CMK (cell line): Measurements from ENCODE around the gene MAMDC2.
"Not testable (repeated sequence)": the region's sequence is repeated elsewhere in the genome, so short reads cannot be mapped to it uniquely, and the experiment has no call there.

Experiments
- DNase-seq: peaks from one replicate; pipeline ENCODE4 v3.0.0-alpha.2; 2010; ENCODE audit warnings: low read depth

The MAMDC2 gene

DNA sequence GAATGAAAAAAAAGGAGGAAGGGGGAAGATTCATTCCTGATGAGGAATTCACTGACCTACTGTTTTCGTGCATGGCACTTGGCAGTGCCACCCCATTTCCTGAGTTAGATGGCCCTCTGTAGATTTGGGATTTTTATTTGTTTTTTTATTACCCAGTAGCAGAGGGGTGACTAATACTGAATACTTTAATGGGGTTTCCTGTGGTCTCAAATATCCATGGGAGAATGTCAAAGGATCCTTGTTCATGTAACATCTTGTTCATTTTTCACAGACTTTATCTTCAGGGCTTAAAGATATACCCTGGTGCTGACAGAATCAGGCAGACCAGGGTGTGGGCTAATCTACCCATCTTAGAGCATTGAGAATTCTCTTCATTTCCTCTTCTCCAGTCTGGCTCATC is 93.0 kb downstream of the MAMDC2 start:
- no peak for DNase-seq

GRCh38 chr9:70137577-70137976 is 93.9 kb downstream of the MAMDC2 start:
- DNase-seq = no peak

- no peak for DNase-seq
Observed at GRCh38 chr9:70142101-70142500, 98.5 kb downstream of the MAMDC2 start.

DNA sequence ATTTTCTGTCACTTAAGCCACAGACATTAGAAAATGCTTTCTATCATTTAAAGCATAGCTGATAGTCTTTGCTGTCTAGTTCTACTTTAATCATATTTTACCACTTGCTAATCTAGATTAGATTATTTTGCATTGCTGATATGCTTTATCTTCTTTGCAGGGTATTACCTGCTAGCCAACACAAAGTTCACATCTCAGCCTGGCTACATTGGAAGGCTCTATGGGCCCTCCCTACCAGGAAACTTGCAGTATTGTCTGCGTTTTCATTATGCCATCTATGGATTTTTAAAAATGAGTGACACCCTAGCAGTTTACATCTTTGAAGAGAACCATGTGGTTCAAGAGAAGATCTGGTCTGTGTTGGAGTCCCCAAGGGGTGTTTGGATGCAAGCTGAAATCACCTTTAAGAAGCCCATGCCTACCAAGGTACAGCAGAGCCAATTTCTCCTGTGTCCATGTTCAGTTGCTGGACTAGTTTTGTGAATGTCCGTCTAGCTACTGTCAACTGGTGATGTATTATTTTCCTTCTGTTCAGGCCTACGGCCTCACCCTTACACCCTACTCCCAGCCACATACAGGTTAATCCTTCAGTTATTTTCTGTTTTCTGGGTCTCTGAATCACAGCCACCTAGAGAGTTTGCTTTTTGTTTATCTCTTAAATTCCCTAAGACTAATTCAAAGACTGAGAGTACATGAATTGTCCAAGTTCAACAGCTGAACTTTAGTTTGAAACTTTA is 99.9 kb downstream of the MAMDC2 start:
- no peak for DNase-seq

DNA sequence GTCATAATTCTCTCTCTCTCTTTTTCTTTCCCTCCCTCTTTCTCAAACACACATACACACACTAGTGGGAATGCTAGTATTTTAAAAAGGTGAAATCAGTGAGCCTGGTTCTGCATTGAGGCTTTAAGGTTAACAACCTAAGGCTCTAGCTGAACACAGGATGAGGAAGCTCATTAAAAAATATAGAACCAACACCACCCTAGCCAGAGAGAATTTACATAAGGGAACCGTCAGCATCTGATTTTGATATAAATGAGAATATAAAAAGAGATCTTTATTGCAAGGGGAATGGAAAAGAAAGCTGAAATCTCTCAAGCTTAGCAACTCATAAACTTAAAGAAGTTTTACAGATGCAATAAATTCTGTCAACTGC is 100.5 kb downstream of the MAMDC2 start:
- DNase-seq = no peak

- no peak for DNase-seq
Observed at GRCh38 chr9:70145981-70146380, 102.3 kb downstream of the MAMDC2 start.

- no peak for DNase-seq
Observed at GRCh38 chr9:70147196-70147595, 103.5 kb downstream of the MAMDC2 start.

DNA sequence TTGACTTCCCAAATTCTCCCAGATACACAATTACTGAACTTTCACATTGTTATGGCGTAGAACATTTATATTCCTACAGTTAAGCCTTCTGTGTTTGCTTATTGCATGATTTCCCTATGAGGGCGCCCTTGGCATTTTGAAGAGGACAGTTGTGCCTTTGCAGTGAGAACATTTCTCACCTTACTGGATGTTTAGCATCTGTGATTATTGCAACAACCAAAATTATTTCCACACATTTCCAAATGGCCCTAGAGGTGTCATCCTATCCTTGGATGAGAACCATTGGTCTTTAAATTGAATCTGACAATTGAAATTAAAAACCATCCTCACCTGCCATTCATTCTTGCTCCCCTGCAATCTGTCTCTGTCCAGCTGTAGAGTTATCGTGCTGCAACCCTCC is 104.0 kb downstream of the MAMDC2 start:
- DNase-seq = no peak

GRCh38 chr9:70152350-70152749 is 108.7 kb downstream of the MAMDC2 start:
- no peak for DNase-seq

DNA sequence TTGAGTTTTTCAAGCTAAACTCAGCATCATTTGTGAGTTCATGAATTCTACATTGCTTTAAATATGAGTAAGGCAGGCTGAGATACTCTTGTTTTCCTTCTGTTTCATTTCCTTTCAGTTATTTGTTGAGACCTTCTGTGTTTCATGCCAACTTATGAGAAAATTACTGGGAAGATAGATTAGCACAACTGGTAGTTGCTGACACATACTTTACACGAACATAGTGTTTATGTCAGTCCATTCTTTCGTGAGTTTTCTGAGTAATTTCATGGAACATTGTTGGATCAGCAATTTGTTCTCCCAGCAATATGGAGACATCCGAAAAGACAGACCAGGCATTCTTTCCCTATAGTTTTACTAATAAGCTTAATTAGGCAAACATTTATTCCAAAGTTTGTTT is 113.1 kb downstream of the MAMDC2 start:
- no peak for DNase-seq

DNA sequence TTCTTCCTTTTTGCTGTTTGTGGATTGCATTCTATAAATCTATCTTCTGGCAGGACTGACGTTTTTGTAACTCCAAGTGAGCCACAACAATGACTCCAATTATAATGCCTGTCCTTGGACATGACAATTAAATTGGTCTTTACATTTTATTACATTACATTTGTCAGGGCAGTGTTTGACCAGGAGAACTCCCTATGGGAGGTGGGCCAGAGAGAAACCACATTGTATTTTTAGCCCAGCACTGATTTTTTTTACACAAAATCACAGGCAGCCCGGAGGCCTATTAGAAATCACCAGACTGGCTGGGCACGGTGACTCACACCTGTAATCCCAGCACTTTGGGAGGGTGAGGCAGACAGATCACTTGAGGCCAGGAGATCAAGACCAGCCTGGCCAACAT is 116.0 kb downstream of the MAMDC2 start:
- DNase-seq = no peak

DNA sequence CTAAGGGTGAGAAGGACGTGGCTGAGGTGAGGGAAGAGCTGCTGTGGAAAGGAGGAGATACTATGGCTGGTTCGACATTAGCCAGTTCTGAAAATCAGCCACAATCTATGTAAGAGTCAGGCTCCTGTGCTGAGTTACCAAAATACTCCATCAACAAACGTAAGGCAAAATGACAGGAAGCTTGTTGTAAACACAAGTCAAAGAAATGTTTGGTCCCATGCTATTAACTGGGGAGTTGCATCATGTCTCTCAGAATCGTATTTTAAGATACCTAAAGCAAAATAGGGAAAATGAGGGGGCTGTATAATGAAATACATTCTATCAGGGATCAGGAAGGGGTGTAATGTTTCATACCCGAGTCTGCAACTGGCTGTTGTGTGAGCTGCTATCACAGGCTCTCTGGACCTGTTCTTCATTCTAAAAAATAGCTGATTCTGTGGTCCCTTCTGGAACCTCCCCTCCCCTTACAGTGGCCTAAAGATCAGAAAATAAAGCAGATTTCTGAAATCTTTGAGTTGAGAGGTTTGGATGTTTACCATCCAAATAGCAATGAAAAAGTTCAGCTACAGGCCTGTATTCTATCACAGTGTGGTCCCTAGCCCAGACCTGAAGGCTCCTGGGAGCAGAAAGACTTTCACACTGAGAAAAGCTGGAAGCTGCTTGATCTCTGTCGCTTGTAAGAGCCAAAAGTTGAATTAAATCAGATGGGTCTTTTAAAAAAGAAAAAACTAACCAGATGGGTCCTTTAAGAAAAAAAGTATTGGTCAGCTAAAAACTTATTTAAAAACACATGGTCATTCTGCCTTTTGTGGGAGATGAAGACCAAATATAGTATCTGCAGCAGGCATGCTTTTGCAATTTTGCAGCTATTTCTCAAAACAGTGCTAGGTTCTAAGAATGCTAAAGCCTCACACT is 117.3 kb downstream of the MAMDC2 start:
- DNase-seq = no peak

- no peak for DNase-seq
Observed at GRCh38 chr9:70165006-70165602, 121.5 kb downstream of the MAMDC2 start.

DNA sequence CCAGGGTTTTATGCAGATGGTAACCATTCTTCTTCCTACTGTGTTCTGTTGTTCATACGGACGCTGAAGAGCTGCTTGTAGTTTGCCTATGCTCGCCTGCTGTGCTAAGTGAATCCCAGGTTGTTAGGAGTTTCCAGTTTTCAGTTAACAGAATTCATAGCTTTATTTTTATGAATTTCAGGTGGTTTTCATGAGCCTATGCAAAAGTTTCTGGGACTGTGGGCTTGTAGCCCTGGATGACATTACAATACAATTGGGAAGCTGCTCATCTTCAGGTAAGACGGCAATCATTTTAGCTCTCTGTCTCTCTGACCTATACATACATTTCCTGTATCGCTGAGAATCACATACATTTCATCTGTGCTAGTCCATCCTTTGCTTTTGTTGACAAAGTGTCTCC is 124.9 kb downstream of the MAMDC2 start:
- no peak for DNase-seq

DNA sequence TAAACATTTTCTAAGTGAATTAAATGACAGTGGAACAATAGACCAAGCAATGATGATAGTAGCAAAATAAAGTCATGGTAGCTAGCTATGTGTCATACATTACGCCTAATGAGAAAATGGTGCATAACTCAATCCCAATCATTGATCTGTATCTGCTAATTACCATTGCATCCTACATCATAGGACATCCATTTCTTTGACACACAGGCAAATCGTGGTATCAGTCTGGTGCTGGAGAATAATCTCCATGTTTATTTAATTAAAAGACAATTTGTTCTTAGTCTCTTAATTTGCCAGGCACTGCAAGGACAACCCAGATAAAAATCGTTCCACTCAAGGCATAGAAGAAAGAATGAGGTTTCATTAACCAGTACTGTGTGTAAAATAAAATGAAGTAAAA is 125.6 kb downstream of the MAMDC2 start:
- DNase-seq = no peak

DNA sequence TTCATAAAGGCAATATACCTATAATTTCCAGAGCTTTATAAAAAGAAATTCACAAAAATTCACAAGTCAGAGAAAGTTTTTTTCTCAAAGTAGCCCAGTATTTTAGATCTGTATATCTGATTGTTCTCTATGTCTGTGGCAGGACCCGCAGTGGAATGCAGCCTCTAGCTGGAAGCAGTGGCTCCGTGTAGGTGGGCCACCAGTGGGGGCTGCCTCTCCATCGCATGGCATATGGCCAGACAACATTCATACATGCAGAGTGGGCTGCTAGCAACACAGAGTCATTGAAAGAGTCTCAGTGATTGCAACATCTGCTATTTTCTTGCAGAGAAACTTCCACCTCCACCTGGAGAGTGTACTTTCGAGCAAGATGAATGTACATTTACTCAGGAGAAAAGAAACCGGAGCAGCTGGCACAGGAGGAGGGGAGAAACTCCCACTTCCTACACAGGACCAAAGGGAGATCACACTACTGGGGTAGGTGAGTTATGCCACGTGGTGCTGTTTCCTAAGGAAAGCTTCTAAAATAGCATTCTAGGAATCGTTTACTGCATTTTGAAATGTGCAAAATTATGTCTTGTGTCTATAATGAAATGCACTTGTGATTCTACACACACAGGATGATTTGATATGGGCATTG is 126.6 kb downstream of the MAMDC2 start:
- no peak for DNase-seq

- no peak for DNase-seq
Observed at GRCh38 chr9:70172532-70172931, 128.9 kb downstream of the MAMDC2 start.

DNA sequence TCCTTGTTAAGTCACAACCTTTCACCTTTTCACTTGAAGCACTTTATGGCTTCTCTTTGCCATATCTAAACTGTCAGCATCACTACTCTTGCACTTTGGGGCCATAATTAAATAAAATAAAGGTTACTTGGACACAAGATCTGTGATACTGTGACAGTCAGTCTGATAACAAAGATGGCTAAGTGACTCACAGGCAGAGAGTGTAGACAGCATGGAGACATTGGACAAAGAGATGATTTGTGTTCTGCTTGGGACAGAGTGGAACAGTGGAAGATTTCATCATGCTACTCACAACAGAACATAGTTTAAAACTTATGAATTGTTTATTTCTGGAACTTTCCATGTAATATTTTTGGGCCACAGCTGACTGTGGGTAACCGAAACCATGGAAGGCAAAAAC is 133.5 kb downstream of the MAMDC2 start:
- DNase-seq = no peak

GRCh38 chr9:70192707-70193106 is 149.1 kb downstream of the MAMDC2 start:
- no peak for DNase-seq

DNA sequence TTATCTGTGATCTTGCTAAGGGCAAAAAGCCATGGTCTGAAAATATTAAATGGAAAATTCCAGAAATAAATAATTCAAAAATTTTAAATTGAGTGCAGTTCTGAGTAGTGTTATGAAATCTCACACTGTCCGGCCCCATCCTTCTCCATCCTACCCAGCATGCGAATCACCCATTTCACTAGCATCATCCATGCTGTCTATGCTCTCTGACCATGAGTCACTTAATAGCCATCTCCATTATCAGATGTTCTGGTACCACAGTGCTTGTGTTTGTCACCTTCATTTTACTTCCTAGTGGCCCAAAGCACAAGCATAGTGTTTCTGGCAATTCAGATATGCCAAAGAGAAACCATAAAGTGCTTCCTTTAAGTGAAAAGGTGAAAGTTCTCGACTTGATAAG is 151.8 kb downstream of the MAMDC2 start:
- DNase-seq = no peak

DNA sequence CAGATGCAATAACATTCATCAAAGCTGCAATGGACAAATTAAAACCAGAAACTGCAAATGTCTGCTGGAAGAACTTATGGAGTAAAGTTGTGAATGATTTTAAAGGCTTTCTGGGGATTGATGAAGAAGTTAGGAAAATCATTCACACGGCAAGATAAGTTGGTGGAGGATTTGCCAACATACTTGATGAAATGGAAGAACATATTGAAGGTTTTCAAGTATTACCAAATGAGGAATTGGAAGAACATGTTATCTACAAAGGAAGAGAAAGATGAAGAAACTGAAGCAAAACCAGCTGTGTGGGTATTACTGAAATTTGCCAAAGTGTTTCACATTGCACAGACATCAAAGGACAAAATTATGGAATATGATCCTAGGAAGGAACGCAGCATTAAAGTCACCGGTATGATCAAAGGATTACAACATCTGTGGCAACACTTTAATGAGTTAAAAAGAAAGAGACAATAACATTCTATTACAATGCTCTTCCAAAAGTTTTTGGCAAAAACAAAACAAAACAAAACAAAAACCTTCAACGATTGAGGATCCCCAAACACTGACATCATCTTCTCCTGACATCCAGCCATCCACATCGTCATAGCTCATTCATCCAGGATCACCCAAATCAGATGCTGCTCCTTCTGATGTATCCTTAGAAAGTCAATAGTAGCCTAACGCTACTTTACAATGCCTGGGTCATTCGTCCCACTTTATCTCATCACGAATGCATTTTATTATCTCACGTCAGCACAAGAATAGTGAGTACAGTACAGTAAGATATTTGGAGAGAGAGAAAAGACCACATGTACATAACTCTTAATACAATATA is 153.8 kb downstream of the MAMDC2 start:
- no peak for DNase-seq

- not testable (repeated sequence) for DNase-seq
Observed at GRCh38 chr9:70204743-70205142, 161.1 kb downstream of the MAMDC2 start.
